Uterus (tissue), 2 donors: ENCODE results near the gene ADGRG4.
"Not testable (repeated sequence)": the region's sequence is repeated elsewhere in the genome, so short reads cannot be mapped to it uniquely, and the experiment has no call there.

ENCODE experiments used
- CTCF ChIP-seq, 4 experiments: fragments of 200-600 bp in 2 of 4; fragments of 450-650 bp in 2 of 4; sonication (generic) in 2 of 4; IDR thresholded peaks; one replicate each; pipeline ENCODE4 v1.5.1; 2016 to 2019; ENCODE audit warnings: antibody characterized with exemption in 4 of 4, mild to moderate bottlenecking in 2 of 4, moderate library complexity in 1 of 4
- POLR2A ChIP-seq, 2 donors: fragments of 450-650 bp; IDR thresholded peaks; one replicate each; pipeline ENCODE4 v1.6.1; 2016; ENCODE audit warnings: antibody characterized with exemption in 2 of 2, mild to moderate bottlenecking in 1 of 2, moderate library complexity in 1 of 2

- TF ChIP-seq POLR2A, CTCF (IDR thresholded peaks at IDR 0.05): not testable (repeated sequence)
Measured at GRCh38 chrX:136300721-136301120, at the start of gene ADGRG4.
